Measurements from ENCODE around the gene TGFB1I1. TPM values are rescaled to one million over a fixed set of nuclear protein-coding genes. Genes with fewer than 3 reads are reported as not detected.

The TGFB1I1 gene
- total RNA-seq, 1 donor from 2014 or later = 39.4 TPM

GRCh38 chr16:31472709-31473203, 804 bp downstream of the TGFB1I1 start:
- H3K36me3 Mint-ChIP-seq = peaks cover 6% of the 10 kb centered on the region
- H3K4me1 Mint-ChIP-seq = peaks cover 30% of the 10 kb centered on the region
- DNase-seq (ENCODE audit: low spot score in 2 of 2, unreplicated experiment in 2 of 2) = peak in 1 of 2 experiments; percentile 68
- peak overlapping the region; percentile 71 for H3K27ac Mint-ChIP-seq
- peaks cover 44% of the 10 kb centered on the region for H3K27me3 Mint-ChIP-seq (ENCODE audit: low read depth)
- peak; percentile 28 for TF ChIP-seq CTCF (IDR thresholded peaks at IDR 0.05; ENCODE audit: unreplicated experiment)
- H3K9me3 Mint-ChIP-seq = no peaks in the 10 kb centered on the region
- H3K4me3 Mint-ChIP-seq = peak overlapping the region; percentile 78

GRCh38 chr16:31473264-31473984, 1.5 kb downstream of the TGFB1I1 start:
- Mint-ChIP-seq H3K9me3 (no peaks in the 10 kb centered on the region), H3K36me3 (peaks cover 6% of the 10 kb centered on the region), H3K4me3 (peak overlapping the region; percentile 78), H3K27me3 (ENCODE audit: low read depth) (peaks cover 48% of the 10 kb centered on the region), H3K27ac (peak overlapping the region; percentile 71), H3K4me1 (peaks cover 33% of the 10 kb centered on the region)
- DNase-seq (ENCODE audit: low spot score in 2 of 2, unreplicated experiment in 2 of 2) = no peak
- TF ChIP-seq CTCF (IDR thresholded peaks at IDR 0.05; ENCODE audit: unreplicated experiment) = no peak

- H3K9me3 Mint-ChIP-seq = no peaks in the 10 kb centered on the region
- H3K27ac Mint-ChIP-seq = no peak overlapping the region
- no peak overlapping the region for H3K4me3 Mint-ChIP-seq
- H3K36me3 Mint-ChIP-seq = peaks cover 6% of the 10 kb centered on the region
- H3K4me1 Mint-ChIP-seq = peaks cover 33% of the 10 kb centered on the region
- TF ChIP-seq CTCF (IDR thresholded peaks at IDR 0.05; ENCODE audit: unreplicated experiment) = no peak
- H3K27me3 Mint-ChIP-seq (ENCODE audit: low read depth) = peaks cover 53% of the 10 kb centered on the region
- DNase-seq (ENCODE audit: low spot score in 2 of 2, unreplicated experiment in 2 of 2) = no peak
Observed at GRCh38 chr16:31474173-31474714, 2.3 kb downstream of the TGFB1I1 start.

GRCh38 chr16:31474773-31475738, 3.1 kb downstream of the TGFB1I1 start:
- no peak overlapping the region for H3K4me3 Mint-ChIP-seq
- peaks cover 33% of the 10 kb centered on the region for H3K4me1 Mint-ChIP-seq
- no peaks in the 10 kb centered on the region for H3K9me3 Mint-ChIP-seq
- DNase-seq (ENCODE audit: low spot score in 2 of 2, unreplicated experiment in 2 of 2) = no peak
- H3K27ac Mint-ChIP-seq = no peak overlapping the region
- peaks cover 57% of the 10 kb centered on the region for H3K27me3 Mint-ChIP-seq (ENCODE audit: low read depth)
- TF ChIP-seq CTCF (IDR thresholded peaks at IDR 0.05; ENCODE audit: unreplicated experiment) = no peak
- peaks cover 6% of the 10 kb centered on the region for H3K36me3 Mint-ChIP-seq

- H3K27ac Mint-ChIP-seq = no peak overlapping the region
- H3K4me3 Mint-ChIP-seq = peak overlapping the region; percentile 61
- no peaks in the 10 kb centered on the region for H3K9me3 Mint-ChIP-seq
- H3K27me3 Mint-ChIP-seq (ENCODE audit: low read depth) = peaks cover 62% of the 10 kb centered on the region
- H3K4me1 Mint-ChIP-seq = peaks cover 33% of the 10 kb centered on the region
- no peak for DNase-seq (ENCODE audit: low spot score in 2 of 2, unreplicated experiment in 2 of 2)
- peaks cover 6% of the 10 kb centered on the region for H3K36me3 Mint-ChIP-seq
- no peak for TF ChIP-seq CTCF (IDR thresholded peaks at IDR 0.05; ENCODE audit: unreplicated experiment)
Observed at GRCh38 chr16:31475946-31476302, 4.0 kb downstream of the TGFB1I1 start.
